Stomach (tissue), 4 donors: ENCODE data around the gene ITPKB.

Experiments used
- EP300 ChIP-seq: sonication (generic); formaldehyde crosslinking; IDR thresholded peaks from one replicate; pipeline ENCODE4 v1.6.1; 2017; ENCODE audit warnings: antibody characterized with exemption
- TF ChIP-seq, protein P1 (sequence below), 7 experiments: fragments of 450-650 bp in 4 of 7; fragments of 200-600 bp in 3 of 7; sonication (generic) in 3 of 7; IDR thresholded peaks; one replicate each; pipeline ENCODE4 v1.5.1; 2016 to 2019; ENCODE audit warnings: antibody characterized with exemption in 7 of 7, control low read depth in 2 of 7, mild to moderate bottlenecking in 1 of 7

DNA sequence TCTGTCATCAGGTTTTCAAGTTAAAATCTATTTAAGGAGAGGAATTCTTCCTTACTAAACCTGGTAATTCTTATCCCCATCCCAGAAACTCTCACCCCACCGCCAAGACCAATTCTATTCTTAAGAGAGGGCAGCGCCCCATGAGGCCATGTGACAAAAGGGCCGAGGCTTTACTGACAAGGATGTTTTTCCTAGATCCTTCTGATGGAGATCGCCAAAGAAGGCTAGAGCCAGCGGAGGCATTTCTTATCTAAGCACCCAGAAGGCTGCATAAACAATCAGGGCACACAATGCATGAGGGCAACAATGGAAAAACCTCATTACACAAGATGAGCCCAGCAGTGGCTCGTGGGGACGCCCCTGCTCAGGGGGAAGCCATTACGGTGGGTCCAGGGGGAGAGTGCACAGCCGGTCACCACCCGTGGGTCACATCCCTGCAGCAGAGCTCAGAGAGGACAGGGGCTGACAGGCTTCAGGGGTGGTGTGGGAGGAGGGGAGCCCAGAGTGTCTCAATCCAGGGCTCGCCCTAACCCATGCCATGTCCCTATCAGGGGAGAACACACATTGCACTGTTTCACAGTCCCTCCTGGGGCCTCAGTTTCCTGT is 88.7 kb downstream of the ITPKB start:
- TF ChIP-seq, protein P1, sequence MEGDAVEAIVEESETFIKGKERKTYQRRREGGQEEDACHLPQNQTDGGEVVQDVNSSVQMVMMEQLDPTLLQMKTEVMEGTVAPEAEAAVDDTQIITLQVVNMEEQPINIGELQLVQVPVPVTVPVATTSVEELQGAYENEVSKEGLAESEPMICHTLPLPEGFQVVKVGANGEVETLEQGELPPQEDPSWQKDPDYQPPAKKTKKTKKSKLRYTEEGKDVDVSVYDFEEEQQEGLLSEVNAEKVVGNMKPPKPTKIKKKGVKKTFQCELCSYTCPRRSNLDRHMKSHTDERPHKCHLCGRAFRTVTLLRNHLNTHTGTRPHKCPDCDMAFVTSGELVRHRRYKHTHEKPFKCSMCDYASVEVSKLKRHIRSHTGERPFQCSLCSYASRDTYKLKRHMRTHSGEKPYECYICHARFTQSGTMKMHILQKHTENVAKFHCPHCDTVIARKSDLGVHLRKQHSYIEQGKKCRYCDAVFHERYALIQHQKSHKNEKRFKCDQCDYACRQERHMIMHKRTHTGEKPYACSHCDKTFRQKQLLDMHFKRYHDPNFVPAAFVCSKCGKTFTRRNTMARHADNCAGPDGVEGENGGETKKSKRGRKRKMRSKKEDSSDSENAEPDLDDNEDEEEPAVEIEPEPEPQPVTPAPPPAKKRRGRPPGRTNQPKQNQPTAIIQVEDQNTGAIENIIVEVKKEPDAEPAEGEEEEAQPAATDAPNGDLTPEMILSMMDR (IDR thresholded peaks at IDR 0.05), result no peak
- no peak for TF ChIP-seq EP300
